Inflammatory macrophage treated with lipopolysaccharide for 1 hour (primary cell): ENCODE results near the gene ALDH5A1.

Experiments
- DNase-seq, 2 donors: peaks; one replicate each; pipeline ENCODE4 v3.0.0-alpha.2; 2020 to 2022

The ALDH5A1 gene

DNA sequence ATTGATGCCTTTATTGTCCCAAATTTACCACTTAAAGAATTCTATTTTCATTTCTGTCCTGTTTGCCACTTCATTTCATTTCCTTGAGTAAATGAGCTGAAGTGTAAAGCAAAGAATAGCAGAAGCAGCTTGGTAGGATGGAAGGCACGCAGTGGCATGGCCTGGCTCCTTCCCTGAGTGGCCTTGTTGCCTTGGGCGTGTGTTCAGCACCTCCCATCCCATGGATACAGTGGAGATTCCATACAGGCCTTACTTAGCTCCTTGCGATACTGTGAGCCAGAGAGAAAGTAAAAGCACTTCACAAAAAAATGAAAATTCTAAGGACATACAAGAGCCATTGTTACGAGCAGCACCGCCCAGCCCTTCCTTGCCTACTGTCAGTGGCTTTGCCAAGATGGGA lies 39.6 kb downstream of the ALDH5A1 start:
- DNase-seq = no peak

DNA sequence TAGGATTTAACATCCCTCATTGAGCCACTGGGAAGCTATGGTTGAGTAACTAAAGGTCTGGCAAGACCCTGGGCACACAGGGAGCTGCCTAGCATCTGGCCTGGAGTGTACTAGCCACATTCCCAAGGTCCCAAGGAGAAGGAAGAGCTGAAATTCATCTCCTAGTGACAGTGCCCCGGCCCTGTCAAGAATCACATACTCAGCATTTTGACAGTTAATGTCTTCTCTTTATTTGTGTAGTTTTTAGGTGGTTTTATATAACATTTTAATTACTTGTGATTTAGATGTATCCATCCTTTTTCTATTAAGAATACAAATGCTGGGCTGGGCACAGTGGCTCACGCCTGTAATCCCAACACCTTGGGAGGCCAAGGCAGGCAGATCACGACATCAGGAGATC lies 40.4 kb downstream of the ALDH5A1 start:
- DNase-seq = no peak

DNA sequence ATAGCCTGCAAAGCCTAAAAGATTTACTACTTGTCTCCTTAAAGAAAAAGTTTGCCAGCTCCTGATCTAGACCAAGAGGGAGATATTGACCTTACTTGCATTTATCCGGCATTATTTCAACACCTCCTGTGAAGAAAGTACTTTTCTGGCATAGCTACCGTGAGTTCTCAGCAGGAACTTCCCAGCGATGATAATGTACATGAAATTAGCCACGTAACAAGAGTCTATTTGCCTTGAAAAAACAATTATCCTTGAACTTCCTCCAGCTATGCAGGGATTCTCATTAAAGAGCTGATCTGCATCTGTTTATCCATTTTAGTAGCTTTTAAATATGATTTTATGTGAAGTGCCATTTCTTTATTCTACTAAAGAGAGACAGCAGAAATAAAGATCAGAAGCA lies 41.7 kb downstream of the ALDH5A1 start:
- no peak for DNase-seq

GRCh38 chr6:24537082-24537699 lies 42.4 kb downstream of the ALDH5A1 start:
- no peak for DNase-seq

- DNase-seq = no peak
Measured at GRCh38 chr6:24537771-24538385, 43.1 kb downstream of the ALDH5A1 start.

GRCh38 chr6:24539416-24539815 lies 44.6 kb downstream of the ALDH5A1 start:
- DNase-seq = no peak

DNA sequence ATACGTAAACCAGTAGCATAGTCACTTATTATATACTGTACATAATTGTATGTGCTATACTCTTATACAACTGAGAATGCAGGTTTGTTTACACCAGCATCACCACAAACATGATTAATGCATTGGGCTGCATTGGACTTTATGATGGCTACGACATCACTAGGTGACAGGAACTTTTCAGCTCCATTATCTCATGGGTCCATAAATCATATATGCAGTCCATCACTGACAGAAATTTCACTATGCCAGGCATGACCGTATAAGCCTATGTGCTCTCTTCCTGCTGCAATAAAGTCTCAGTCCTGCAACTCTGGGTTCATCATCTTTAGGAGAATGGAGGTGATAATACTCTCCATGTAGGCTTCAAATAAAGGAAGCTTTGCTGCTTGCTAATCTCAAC lies 45.4 kb downstream of the ALDH5A1 start:
- no peak for DNase-seq

GRCh38 chr6:24543683-24544082 lies 48.9 kb downstream of the ALDH5A1 start:
- DNase-seq = no peak

- DNase-seq = no peak
Measured at GRCh38 chr6:24545183-24545582, 50.4 kb downstream of the ALDH5A1 start.

DNA sequence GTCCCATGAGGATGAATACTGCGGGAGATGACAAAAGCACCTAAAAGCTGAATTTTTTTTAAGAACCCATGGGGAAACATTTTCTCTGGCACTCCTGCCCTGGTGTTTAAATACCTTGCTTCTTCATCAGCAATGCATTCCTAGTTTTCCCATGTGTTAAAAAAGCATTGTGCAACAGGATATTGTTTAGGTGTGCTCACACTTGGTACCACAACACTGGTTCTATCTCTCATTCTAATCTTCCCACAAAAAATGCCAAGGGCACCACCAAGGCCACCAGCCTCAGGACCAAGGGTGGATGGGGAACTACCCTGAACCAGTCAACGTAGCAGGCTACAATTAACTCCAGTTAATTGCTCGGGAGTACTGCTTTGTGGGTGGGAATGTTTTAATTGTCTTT lies 50.9 kb downstream of the ALDH5A1 start:
- DNase-seq = no peak

DNA sequence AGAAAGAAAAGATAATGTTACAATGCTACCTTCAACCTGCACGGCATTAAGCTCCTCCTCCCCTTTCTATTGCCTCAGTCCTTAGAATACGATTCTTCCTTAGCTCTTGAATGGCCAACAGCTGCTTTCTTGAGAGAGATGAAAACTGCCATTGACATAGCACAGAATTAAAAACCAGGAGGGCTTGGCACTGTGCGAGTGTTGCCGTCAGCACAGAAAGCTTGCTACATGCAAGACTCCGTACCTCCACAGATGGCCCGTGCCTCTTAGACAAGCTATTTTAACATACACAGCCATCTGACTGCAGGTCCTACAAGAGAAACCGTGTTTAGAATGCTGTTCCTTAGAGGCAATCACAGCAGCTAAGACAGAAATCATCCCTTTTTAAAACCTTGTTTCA lies 51.7 kb downstream of the ALDH5A1 start:
- DNase-seq = no peak

- no peak for DNase-seq
Measured at GRCh38 chr6:24547243-24547642, 52.5 kb downstream of the ALDH5A1 start.

DNA sequence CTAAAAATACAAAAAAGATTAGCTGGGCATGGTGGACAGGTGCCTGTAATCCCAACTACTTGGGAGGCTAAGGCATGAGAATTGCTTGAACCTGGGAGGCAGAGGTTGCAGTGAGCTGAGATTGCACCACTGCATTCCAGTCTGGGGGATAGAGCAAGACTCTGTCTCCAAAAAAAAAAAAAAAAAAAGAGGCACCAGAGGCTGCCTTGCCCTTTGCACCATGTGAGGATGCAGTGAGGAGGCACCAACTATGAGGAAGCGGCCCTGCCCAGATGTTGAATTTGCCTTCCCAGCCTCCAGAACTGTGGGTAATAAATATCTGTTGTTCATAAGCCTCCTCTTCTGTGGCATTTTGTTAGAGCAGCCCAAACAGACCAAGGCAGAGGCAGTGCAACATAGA lies 54.4 kb downstream of the ALDH5A1 start:
- DNase-seq = no peak

DNA sequence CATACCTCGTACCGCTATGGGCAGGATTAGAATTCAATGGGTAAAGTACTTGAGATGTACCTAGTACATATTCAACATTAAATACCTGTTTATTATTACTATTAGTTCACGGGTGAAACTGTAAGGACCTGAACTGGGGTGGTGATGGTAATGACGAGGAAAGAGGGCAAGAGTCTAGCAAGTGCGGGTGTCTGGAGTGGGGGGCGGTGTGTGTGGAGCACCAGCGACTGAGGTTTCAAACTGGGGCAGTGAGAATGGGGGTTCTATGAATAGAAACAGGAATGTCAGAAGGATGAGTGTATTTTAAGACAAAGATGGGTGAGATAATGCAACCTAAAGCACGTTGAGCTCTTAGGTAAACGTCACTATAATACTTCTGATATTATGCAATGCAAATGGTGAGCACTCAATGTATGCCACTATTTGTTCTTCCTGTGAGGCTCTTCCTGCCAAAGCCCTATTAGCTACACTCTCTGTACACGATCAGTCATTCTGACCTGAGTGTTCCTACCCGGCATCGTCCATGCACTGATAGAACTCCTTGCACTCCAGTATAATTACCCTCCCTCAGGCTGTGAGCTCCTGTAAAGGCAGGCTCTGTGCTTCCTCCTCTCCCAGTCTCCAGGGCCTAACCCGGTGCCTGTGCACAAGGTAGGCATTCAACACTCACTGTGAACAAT lies 55.0 kb downstream of the ALDH5A1 start:
- DNase-seq = no peak

GRCh38 chr6:24551139-24551538 lies 56.4 kb downstream of the ALDH5A1 start:
- DNase-seq = no peak

DNA sequence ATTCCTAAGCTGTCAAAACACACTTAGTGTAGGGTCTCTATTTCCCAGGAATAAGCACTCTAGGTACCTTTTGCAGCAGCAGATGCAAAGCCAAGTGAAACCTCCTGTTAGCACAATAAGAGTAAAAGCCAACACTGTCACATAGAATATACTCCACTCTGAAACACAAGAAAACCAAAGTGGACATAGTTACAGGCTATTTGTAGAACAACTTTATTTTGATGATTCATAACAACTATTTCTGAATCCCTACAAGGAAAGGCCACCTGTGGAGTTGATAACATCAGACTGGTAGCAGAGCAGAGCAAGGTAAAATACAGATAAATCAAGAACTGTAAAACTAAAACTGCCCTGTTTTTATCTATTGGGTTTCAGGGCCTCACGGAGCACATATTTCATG lies 59.7 kb downstream of the ALDH5A1 start:
- DNase-seq = no peak

DNA sequence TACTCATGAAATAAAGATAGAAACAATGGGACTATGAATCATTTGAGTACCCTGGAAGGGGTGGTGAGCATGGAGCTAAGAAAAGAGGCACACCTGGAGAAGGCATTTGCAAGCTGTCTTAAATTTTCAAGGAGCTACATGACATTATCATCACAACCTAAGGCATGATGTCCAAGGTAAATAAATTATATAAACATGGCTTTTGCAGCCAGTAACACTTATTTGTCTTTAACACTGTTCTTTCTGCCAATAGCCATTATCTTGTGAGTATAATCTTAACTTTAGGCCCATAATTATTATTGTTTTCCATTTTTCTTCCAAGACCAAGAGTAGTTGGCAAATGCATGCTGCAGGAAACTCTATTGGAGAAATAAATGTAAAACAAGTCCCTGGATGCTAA lies 63.7 kb downstream of the ALDH5A1 start:
- DNase-seq = no peak

GRCh38 chr6:24564081-24564480 lies 69.3 kb downstream of the ALDH5A1 start:
- no peak for DNase-seq

GRCh38 chr6:24565196-24565595 lies 70.4 kb downstream of the ALDH5A1 start:
- DNase-seq = no peak

- DNase-seq = no peak
Measured at GRCh38 chr6:24566020-24566767, 71.4 kb downstream of the ALDH5A1 start.

DNA sequence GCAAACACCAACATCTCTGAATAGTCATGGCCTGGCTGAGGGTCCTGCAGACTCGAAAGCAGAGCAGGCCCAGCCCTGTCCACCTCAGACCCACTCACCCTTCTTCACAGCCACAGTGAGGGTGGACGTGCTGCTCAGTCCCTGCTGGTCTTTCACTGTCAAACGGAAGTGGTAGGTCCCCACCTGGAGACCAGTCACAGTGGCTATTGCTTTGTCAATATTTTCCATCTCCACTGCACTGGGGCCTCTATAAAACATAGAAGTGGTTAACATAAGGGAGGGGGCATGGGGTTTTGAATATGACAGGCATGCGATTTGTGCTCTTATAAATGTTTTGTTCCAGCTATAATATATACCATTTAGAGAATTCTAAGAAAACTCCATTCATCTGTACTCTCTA lies 73.9 kb downstream of the ALDH5A1 start:
- DNase-seq = no peak

- no peak for DNase-seq
Measured at GRCh38 chr6:24569811-24570210, 75.0 kb downstream of the ALDH5A1 start.

DNA sequence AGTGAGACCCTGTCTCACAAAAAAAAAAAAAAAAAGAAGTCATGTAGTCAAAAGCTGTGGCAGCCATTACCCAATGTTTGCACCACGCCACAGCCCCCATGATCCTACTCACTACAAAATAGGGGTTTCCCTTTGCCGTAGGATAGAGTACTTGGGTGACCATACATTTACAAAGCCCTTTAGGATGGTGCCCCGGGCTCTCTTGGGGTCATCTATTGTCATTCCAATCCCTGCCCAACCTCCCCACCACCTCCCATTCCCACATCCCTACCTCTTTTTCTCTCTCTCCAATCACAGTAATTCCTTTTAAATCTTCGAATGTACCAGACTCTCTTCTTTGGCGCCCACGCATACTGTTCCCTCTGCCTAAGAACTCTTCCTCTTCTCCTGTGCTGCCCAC lies 76.6 kb downstream of the ALDH5A1 start:
- no peak for DNase-seq

DNA sequence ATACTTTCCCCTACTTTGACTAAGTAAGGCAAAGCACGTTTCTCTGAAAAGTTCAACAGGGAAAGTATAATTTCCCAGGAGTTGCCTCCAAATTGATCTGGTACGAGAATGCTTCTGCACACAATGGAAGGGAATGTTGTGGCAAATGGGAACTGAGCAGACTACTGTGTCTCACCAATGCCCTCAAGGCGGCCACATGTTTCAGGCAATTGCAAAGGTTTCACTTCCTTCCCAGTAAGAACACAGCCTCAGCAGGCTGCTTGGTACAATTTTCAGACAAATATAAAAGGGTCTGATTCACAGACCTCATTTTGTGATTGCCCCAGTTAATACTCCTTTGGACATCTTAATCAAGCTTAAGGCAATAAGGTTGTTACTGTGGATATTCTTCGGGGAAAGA lies 80.0 kb downstream of the ALDH5A1 start:
- DNase-seq = peak; percentile 60 to 61
